Uterus (tissue), 4 donors: Measurements from ENCODE around the gene ITSN2. TPM values are rescaled to one million over a fixed set of nuclear protein-coding genes. Genes with fewer than 3 reads are reported as not detected.

ENCODE experiments used
- DNase-seq, 2 donors: peaks; one replicate each; pipeline ENCODE4 v3.0.0-alpha.2; 2019 to 2020
- H3K27ac ChIP-seq, 2 donors: fragments of 200-600 bp; sonication (generic); 1 replicate in 1 of 2; 2 replicates in 1 of 2; pipeline ENCODE4 v1.5.1; 2016 to 2018
- H3K27me3 ChIP-seq, 2 donors: fragments of 200-600 bp; sonication (generic); one replicate each; pipeline ENCODE4 v1.5.1; 2018 to 2019; ENCODE audit warnings: control low read depth in 1 of 2
- H3K36me3 ChIP-seq, 2 donors: fragments of 200-600 bp; sonication (generic); one replicate each; pipeline ENCODE4 v1.5.1; 2019; ENCODE audit warnings: control low read depth in 1 of 2
- H3K4me1 ChIP-seq, 2 donors: fragments of 200-600 bp; sonication (generic); one replicate each; pipeline ENCODE4 v1.5.1; 2018 to 2019; ENCODE audit warnings: control low read depth in 1 of 2
- H3K4me3 ChIP-seq, 2 donors: fragments of 200-600 bp; sonication (generic); 1 replicate in 1 of 2; 2 replicates in 1 of 2; pipeline ENCODE4 v1.5.1; 2018 to 2019; ENCODE audit warnings: mild to moderate bottlenecking in 1 of 2
- H3K9me3 ChIP-seq, 2 donors: fragments of 200-600 bp; sonication (generic); one replicate each; pipeline ENCODE4 v1.5.1; 2019; ENCODE audit warnings: control low read depth in 1 of 2
- POLR2A ChIP-seq, 2 donors: fragments of 450-650 bp; IDR thresholded peaks; one replicate each; pipeline ENCODE4 v1.6.1; 2016; ENCODE audit warnings: antibody characterized with exemption in 2 of 2, mild to moderate bottlenecking in 1 of 2, moderate library complexity in 1 of 2
- intact Hi-C: fragments of 100-400 bp; cut with DNase I; formaldehyde crosslinking; loops from one replicate; pipeline ENCODE4 v1.15.1; 2023; ENCODE audit warnings: low total_unique reads
- total RNA-seq, 4 donors: library from RNA; depleted of rRNA in 3 of 4; stranded (reverse); fragments of >200 nt in 3 of 4; gene quantifications; one replicate each; pipeline versions ENCODE4 v1.1.0 to v1.2.4, GENCODE V29; 2014 to 2023
- TF ChIP-seq, protein P1 (sequence below), 4 experiments: fragments of 200-600 bp in 2 of 4; fragments of 450-650 bp in 2 of 4; sonication (generic) in 2 of 4; IDR thresholded peaks; one replicate each; pipeline ENCODE4 v1.5.1; 2016 to 2019; ENCODE audit warnings: antibody characterized with exemption in 4 of 4, mild to moderate bottlenecking in 2 of 4, moderate library complexity in 1 of 4
- donor health status: DM: yes; HTN: yes; CAD: no.

ITSN2 gene
- total RNA-seq, 4 donors from 2014 or later = 11.0 to 71.9 (median 56.2) TPM

DNA sequence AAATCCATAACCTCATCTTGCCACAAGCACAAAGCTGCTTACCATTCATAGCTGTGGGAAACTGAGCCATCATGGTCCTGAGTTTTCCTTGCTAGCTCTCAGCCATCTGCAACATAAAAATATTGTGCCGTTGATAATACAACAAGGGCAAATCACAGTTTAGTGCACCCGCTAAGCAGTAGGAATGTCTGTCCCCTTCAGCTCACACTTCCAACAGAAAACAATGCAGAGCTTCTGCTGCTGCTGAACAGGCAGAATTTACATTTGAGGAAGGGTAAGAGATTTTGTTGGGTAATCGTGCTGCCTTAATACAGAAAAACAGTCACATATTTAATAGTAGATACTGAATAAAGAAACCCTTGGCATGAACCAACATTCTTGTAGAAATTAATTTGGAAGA is 32.3 kb downstream of the ITSN2 start:
- no peak overlapping the region for H3K27ac ChIP-seq
- intact Hi-C loops = no loop called here
- H3K4me1 ChIP-seq = no peaks in the 10 kb centered on the region
- TF ChIP-seq POLR2A (IDR thresholded peaks at IDR 0.05) = no peak
- TF ChIP-seq, protein P1, sequence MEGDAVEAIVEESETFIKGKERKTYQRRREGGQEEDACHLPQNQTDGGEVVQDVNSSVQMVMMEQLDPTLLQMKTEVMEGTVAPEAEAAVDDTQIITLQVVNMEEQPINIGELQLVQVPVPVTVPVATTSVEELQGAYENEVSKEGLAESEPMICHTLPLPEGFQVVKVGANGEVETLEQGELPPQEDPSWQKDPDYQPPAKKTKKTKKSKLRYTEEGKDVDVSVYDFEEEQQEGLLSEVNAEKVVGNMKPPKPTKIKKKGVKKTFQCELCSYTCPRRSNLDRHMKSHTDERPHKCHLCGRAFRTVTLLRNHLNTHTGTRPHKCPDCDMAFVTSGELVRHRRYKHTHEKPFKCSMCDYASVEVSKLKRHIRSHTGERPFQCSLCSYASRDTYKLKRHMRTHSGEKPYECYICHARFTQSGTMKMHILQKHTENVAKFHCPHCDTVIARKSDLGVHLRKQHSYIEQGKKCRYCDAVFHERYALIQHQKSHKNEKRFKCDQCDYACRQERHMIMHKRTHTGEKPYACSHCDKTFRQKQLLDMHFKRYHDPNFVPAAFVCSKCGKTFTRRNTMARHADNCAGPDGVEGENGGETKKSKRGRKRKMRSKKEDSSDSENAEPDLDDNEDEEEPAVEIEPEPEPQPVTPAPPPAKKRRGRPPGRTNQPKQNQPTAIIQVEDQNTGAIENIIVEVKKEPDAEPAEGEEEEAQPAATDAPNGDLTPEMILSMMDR (IDR thresholded peaks at IDR 0.05) = no peak
- no peaks in the 10 kb centered on the region for H3K9me3 ChIP-seq
- no peaks in the 10 kb centered on the region for H3K36me3 ChIP-seq
- no peak overlapping the region for H3K4me3 ChIP-seq
- H3K27me3 ChIP-seq = no peaks in the 10 kb centered on the region
- no peak for DNase-seq

- Histone ChIP-seq H3K9me3 (no peaks in the 10 kb centered on the region), H3K4me1 (no peaks in the 10 kb centered on the region), H3K27me3 (no peaks in the 10 kb centered on the region), H3K27ac (no peak overlapping the region), H3K36me3 (no peaks in the 10 kb centered on the region), H3K4me3 (no peak overlapping the region)
- TF ChIP-seq, protein P1 (IDR thresholded peaks at IDR 0.05) = no peak
- TF ChIP-seq POLR2A (IDR thresholded peaks at IDR 0.05) = no peak
- intact Hi-C loops = no loop called here
- DNase-seq = no peak
Measured at GRCh38 chr2:24317491-24317920, 42.8 kb downstream of the ITSN2 start.

DNA sequence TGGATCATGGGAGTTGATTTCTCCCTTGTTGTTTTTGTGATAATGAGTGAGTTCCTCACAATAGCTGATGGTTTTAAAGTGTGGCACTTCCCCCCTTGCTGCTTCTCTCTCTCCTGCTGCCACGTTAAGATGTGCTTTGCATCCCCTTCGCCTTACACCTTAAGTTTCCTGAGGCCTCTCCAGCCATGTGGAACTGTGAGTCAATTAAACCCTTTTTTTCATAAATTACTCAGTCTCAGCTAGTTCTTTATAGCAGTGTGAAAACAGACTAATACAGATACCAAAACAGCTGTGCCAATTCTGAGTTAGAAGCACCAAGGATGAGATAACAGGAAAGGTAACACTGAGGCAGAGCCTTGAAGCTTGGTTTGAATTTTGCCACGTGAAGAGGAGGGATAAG is 44.7 kb downstream of the ITSN2 start:
- no peaks in the 10 kb centered on the region for H3K9me3 ChIP-seq
- TF ChIP-seq, protein P1 (IDR thresholded peaks at IDR 0.05) = no peak
- no peak for TF ChIP-seq POLR2A (IDR thresholded peaks at IDR 0.05)
- no peaks in the 10 kb centered on the region for H3K4me1 ChIP-seq

DNA sequence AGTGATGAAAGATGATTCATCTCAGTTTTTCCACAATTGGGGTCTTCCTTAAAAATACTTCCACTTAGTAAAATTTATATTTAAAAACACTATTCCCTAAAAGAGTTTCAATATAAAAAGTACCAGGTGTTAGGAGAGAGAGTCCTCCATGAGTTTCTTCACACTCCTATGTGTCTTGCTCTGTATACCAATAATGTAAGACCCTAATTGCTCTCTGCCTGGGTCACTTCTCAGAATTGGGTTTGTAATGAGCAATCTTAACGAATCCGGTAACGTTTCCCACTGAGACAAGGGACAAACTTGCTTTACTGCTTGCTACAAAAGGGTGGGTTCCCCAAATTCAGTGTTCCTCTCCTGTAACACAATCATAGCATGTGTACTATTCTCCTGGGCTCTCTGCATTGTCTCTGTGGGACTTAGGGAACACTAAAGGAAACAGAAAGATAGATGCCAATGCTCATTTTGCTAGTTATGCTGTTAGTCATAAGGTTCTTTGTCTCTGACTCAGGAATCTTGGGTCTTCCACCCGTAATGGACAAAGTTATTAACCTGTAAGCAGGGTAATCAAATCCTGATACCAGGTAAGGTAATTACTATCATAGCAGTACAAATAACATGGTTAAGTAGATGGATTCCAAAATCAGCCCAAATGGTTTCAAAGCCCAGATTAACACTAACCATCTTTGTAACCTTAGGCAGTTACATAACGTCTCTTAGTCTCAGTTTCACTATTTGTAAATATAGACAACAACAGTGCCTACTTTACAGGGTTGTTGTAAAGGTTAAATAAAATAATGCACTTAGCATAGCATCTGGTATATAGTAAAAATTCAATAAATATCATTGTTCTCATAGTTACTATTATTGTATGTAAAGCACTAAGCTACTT is 46.3 kb downstream of the ITSN2 start:
- no peaks in the 10 kb centered on the region for H3K36me3 ChIP-seq
- no peak overlapping the region for H3K27ac ChIP-seq
- no peak for DNase-seq
- no peaks in the 10 kb centered on the region for H3K27me3 ChIP-seq
- H3K4me3 ChIP-seq = no peak overlapping the region
- intact Hi-C loops = no loop called here
- no peaks in the 10 kb centered on the region for H3K4me1 ChIP-seq
- H3K9me3 ChIP-seq = no peaks in the 10 kb centered on the region
- no peak for TF ChIP-seq POLR2A (IDR thresholded peaks at IDR 0.05)
- TF ChIP-seq, protein P1 (IDR thresholded peaks at IDR 0.05) = no peak

More for the DNA sequence above, 44.7 kb downstream of the ITSN2 start:
- no peaks in the 10 kb centered on the region for H3K27me3 ChIP-seq
- H3K36me3 ChIP-seq = no peaks in the 10 kb centered on the region
- DNase-seq = no peak
- H3K4me3 ChIP-seq = no peak overlapping the region
- intact Hi-C loops = no loop called here
- no peak overlapping the region for H3K27ac ChIP-seq

- H3K9me3 ChIP-seq = no peaks in the 10 kb centered on the region
- DNase-seq = no peak
- intact Hi-C loops = no loop called here
- H3K4me1 ChIP-seq = peaks cover 4 to 6% of the 10 kb centered on the region in 2 donors
- no peak overlapping the region for H3K4me3 ChIP-seq
- peak overlapping the region in 1 of 2 donors; percentile 12 for H3K27ac ChIP-seq
- no peak for TF ChIP-seq POLR2A (IDR thresholded peaks at IDR 0.05)
- TF ChIP-seq, protein P1 (IDR thresholded peaks at IDR 0.05) = no peak
- no peaks in the 10 kb centered on the region for H3K36me3 ChIP-seq
- H3K27me3 ChIP-seq = no peaks in the 10 kb centered on the region
Measured at GRCh38 chr2:24307961-24308360, 52.4 kb downstream of the ITSN2 start.
